Panc1 (cell line): ENCODE measurements around the gene GFY.

ENCODE experiments used
- SIN3A ChIP-seq: IDR thresholded peaks from 2 replicates; pipeline ENCODE4 v1.6.1; 2012; ENCODE audit warnings: low read depth, mild to moderate bottlenecking, low read length, moderate library complexity, borderline replicate concordance; ENCODE audit not compliant: insufficient read depth
- TCF7L2 ChIP-seq: IDR thresholded peaks from 2 replicates; pipeline ENCODE4 v1.6.1; 2011; ENCODE audit warnings: mild to moderate bottlenecking, low read depth, low read length, inconsistent platforms
- TF ChIP-seq, protein P1 (sequence below): fragments of 450-650 bp; IDR thresholded peaks from 2 replicates; pipeline ENCODE4 v1.5.1; 2017; ENCODE audit warnings: mild to moderate bottlenecking

GRCh38 chr19:49423985-49424303, 1.2 kb upstream of the GFY start:
- TF ChIP-seq, protein P1, sequence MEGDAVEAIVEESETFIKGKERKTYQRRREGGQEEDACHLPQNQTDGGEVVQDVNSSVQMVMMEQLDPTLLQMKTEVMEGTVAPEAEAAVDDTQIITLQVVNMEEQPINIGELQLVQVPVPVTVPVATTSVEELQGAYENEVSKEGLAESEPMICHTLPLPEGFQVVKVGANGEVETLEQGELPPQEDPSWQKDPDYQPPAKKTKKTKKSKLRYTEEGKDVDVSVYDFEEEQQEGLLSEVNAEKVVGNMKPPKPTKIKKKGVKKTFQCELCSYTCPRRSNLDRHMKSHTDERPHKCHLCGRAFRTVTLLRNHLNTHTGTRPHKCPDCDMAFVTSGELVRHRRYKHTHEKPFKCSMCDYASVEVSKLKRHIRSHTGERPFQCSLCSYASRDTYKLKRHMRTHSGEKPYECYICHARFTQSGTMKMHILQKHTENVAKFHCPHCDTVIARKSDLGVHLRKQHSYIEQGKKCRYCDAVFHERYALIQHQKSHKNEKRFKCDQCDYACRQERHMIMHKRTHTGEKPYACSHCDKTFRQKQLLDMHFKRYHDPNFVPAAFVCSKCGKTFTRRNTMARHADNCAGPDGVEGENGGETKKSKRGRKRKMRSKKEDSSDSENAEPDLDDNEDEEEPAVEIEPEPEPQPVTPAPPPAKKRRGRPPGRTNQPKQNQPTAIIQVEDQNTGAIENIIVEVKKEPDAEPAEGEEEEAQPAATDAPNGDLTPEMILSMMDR: no peak
- TF ChIP-seq TCF7L2: no peak
- no peak for TF ChIP-seq SIN3A
